ENCODE measurements around the gene CRYBG1.

Gene CRYBG1

GRCh38 chr6:106372838-106373501 lies 12.5 kb downstream of the CRYBG1 start:
- no peak overlapping the region for H3K27ac ChIP-seq (replicated peaks)
- H3K4me3 ChIP-seq (replicated peaks; ENCODE audit: insufficient read depth, low read length): no peak overlapping the region
- no peak for DNase-seq (ENCODE audit: low read depth in 1 of 2, low spot score in 1 of 2)
- TF ChIP-seq SPI1 (IDR thresholded peaks at IDR 0.05; ENCODE audit: borderline replicate concordance, low read depth): no peak
- TF ChIP-seq POLR2AphosphoS5 (IDR thresholded peaks at IDR 0.05; ENCODE audit: low read depth): no peak
- TF ChIP-seq CTCF (IDR thresholded peaks at IDR 0.05; ENCODE audit: insufficient read depth, low read length): no peak
- no peak for TF ChIP-seq REST (IDR thresholded peaks at IDR 0.05; ENCODE audit: insufficient replicate concordance, low read depth)
- no peak for TF ChIP-seq GABPA (IDR thresholded peaks at IDR 0.05; ENCODE audit: low read depth)
- H3K27me3 ChIP-seq (ENCODE audit: insufficient read depth, poor library complexity, severe bottlenecking): no peaks in the 10 kb centered on the region

GRCh38 chr6:106373502-106374239 lies 13.2 kb downstream of the CRYBG1 start:
- no peak overlapping the region for H3K4me3 ChIP-seq (replicated peaks; ENCODE audit: insufficient read depth, low read length)
- TF ChIP-seq GABPA (IDR thresholded peaks at IDR 0.05; ENCODE audit: low read depth): no peak
- TF ChIP-seq SPI1 (IDR thresholded peaks at IDR 0.05; ENCODE audit: borderline replicate concordance, low read depth): no peak
- no peak for TF ChIP-seq REST (IDR thresholded peaks at IDR 0.05; ENCODE audit: insufficient replicate concordance, low read depth)
- TF ChIP-seq CTCF (IDR thresholded peaks at IDR 0.05; ENCODE audit: insufficient read depth, low read length): no peak
- no peak for TF ChIP-seq POLR2AphosphoS5 (IDR thresholded peaks at IDR 0.05; ENCODE audit: low read depth)
- no peak for DNase-seq (ENCODE audit: low read depth in 1 of 2, low spot score in 1 of 2)
- no peak overlapping the region for H3K27ac ChIP-seq (replicated peaks)
- no peaks in the 10 kb centered on the region for H3K27me3 ChIP-seq (ENCODE audit: insufficient read depth, poor library complexity, severe bottlenecking)

GRCh38 chr6:106377061-106377540 lies 16.6 kb downstream of the CRYBG1 start:
- DNase-seq (ENCODE audit: low read depth in 1 of 2, low spot score in 1 of 2): no peak
- Histone ChIP-seq H3K27ac (replicated peaks) (no peak overlapping the region), H3K4me3 (replicated peaks; ENCODE audit: insufficient read depth, low read length) (no peak overlapping the region), H3K27me3 (ENCODE audit: insufficient read depth, poor library complexity, severe bottlenecking) (no peaks in the 10 kb centered on the region)
- TF ChIP-seq GABPA (IDR thresholded peaks at IDR 0.05; ENCODE audit: low read depth) (no peak), POLR2AphosphoS5 (IDR thresholded peaks at IDR 0.05; ENCODE audit: low read depth) (no peak), CTCF (IDR thresholded peaks at IDR 0.05; ENCODE audit: insufficient read depth, low read length) (no peak), REST (IDR thresholded peaks at IDR 0.05; ENCODE audit: insufficient replicate concordance, low read depth) (no peak), SPI1 (IDR thresholded peaks at IDR 0.05; ENCODE audit: borderline replicate concordance, low read depth) (no peak; the same call in 1 of the 2 replicates)
